A673 (cell line): Measurements from ENCODE around the gene SHC1. TPM values are rescaled to one million over a fixed set of nuclear protein-coding genes. Genes with fewer than 3 reads are reported as not detected.
A peak's percentile ranks its signal among the peaks of the same experiment; 100 is the strongest.

Source experiments
- BruUV-seq: library from RNA; stranded (reverse); fragments of 400-500 nt; replicated peaks from 2 replicates; lab custom pipeline; 2021; lab: Mats Ljungman, UMichigan
- CTCF ChIA-PET: fragments of 300-600 bp; sonication (Branson Sonifier 250); formaldehyde crosslinking; loops from one replicate; lab custom pipeline; 2022; ENCODE audit warnings: antibody characterized with exemption; lab: Charles Lee
- POLR2A ChIA-PET: fragments of 300-600 bp; sonication (Branson Sonifier 250); formaldehyde crosslinking; loops from one replicate; lab custom pipeline; 2022; ENCODE audit warnings: antibody characterized with exemption; ENCODE audit not compliant: low non-redundant PET; lab: Charles Lee
- DNase-seq: peaks from one replicate; pipeline ENCODE4 v3.0.0-alpha.2; 2015; ENCODE audit warnings: low spot score
- H3K27ac ChIP-seq: fragments of 200-600 bp; sonication (generic); 2 replicates; pipeline ENCODE4 v1.5.1; 2016; ENCODE audit warnings: mixed run types, low read depth, mild to moderate bottlenecking, mixed read lengths, antibody characterized with exemption, low read length; ENCODE audit not compliant: poor library complexity, severe bottlenecking
- H3K27me3 ChIP-seq: fragments of 200-600 bp; sonication (generic); replicated peaks from 2 replicates; pipeline ENCODE4 v1.6.1; 2017; ENCODE audit warnings: mixed run types, low read depth, mild to moderate bottlenecking, mixed read lengths, antibody characterized with exemption, low read length; ENCODE audit not compliant: insufficient read depth, poor library complexity
- H3K36me3 ChIP-seq: fragments of 200-600 bp; sonication (generic); 2 replicates; pipeline ENCODE4 v1.6.1; 2016; ENCODE audit warnings: mixed run types, mild to moderate bottlenecking, mixed read lengths, antibody characterized with exemption, low read length; ENCODE audit not compliant: insufficient read depth, poor library complexity, severe bottlenecking
- H3K4me1 ChIP-seq: fragments of 200-600 bp; sonication (generic); 2 replicates; pipeline ENCODE4 v1.6.1; 2017; ENCODE audit warnings: mixed run types, mild to moderate bottlenecking, mixed read lengths, antibody characterized with exemption, low read length; ENCODE audit not compliant: insufficient read depth, poor library complexity, severe bottlenecking
- H3K4me3 ChIP-seq: fragments of 200-600 bp; sonication (generic); 2 replicates; pipeline ENCODE4 v1.5.1; 2016; ENCODE audit warnings: low read depth, mixed run types, mild to moderate bottlenecking, mixed read lengths, low read length; ENCODE audit not compliant: poor library complexity, severe bottlenecking
- H3K9me3 ChIP-seq: fragments of 200-600 bp; sonication (generic); 2 replicates; pipeline ENCODE4 v1.6.1; 2016; ENCODE audit warnings: mixed run types, low read depth, mild to moderate bottlenecking, mixed read lengths, antibody characterized with exemption, low read length; ENCODE audit not compliant: poor library complexity, severe bottlenecking
- CTCF ChIP-seq: fragments of 300-800, 200-600 bp; sonication (generic); conservative IDR thresholded peaks from 2 replicates; pipeline ENCODE4 v1.5.1; 2017; ENCODE audit warnings: low read depth, mild to moderate bottlenecking, antibody characterized with exemption, low read length, moderate library complexity, mixed read lengths
- EZH2 ChIP-seq: fragments of 200-600 bp; sonication (generic); IDR thresholded peaks from 2 replicates; pipeline ENCODE4 v1.6.1; 2017; ENCODE audit warnings: borderline replicate concordance, low read depth, mild to moderate bottlenecking, mixed read lengths, antibody characterized with exemption, low read length; ENCODE audit not compliant: poor library complexity, severe bottlenecking
- intact Hi-C: fragments of 100-400 bp; cut with micrococcal nuclease; formaldehyde crosslinking; loops from one replicate; pipeline ENCODE4 v1.10.0; 2022; ENCODE audit not compliant: unreplicated experiment
- total RNA-seq: library from RNA; stranded (reverse); gene quantifications from 2 replicates; pipeline ENCODE4 v1.2.3, GENCODE V29; 2021

Gene SHC1
- total RNA-seq, 1 experiment from 2014 or later = 204 TPM

GRCh38 chr1:154998818-154999570, 28.4 kb upstream of the SHC1 start:
- peak overlapping the region; percentile 79 for H3K27ac ChIP-seq

GRCh38 chr1:154998201-154998780, 27.7 kb upstream of the SHC1 start:
- Histone ChIP-seq H3K4me1 (peaks cover 5% of the 10 kb centered on the region), H3K36me3 (no peaks in the 10 kb centered on the region), H3K4me3 (no peak overlapping the region), H3K27ac (no peak overlapping the region), H3K9me3 (no peaks in the 10 kb centered on the region), H3K27me3 (no peaks in the 10 kb centered on the region)
- intact Hi-C loops = loop anchor here (5.0 kb wide), 1 partner anchor 36 kb away; the partner anchor contains the start of gene PYGO2
- ChIA-PET CTCF (interaction anchor here (0.6 to 1.5 kb wide), 7 partner anchors 11 to 439 kb away, joined by 4 to 17 read pairs (median 5); partner anchors contain the start of gene PBXIP1), POLR2A (interaction anchor here (0.6 to 0.7 kb wide), 2 partner anchors 141 to 1116 kb away, joined by 5 to 13 read pairs; no protein-coding TSS in a partner anchor)
- TF ChIP-seq EZH2 (no peak), CTCF (no peak)
- DNase-seq = no peak
- BruUV-seq = no TSS peak

More at GRCh38 chr1:154998818-154999570, 28.4 kb upstream of the SHC1 start:
- H3K36me3 ChIP-seq = no peaks in the 10 kb centered on the region
- POLR2A ChIA-PET = interaction anchor here (0.6 to 0.8 kb wide), 4 partner anchors 18 to 1117 kb away, joined by 4 to 13 read pairs (median 5); no protein-coding TSS in a partner anchor
- peak overlapping the region; percentile 85 for H3K4me3 ChIP-seq
- intact Hi-C loops = loop anchor here (5.0 kb wide), 1 partner anchor 37 kb away; the partner anchor contains the start of gene PYGO2
- CTCF ChIA-PET = interaction anchor here (0.6 to 1.5 kb wide), 10 partner anchors 11 to 440 kb away, joined by 3 to 17 read pairs (median 5); partner anchors contain the start of genes ADAM15, PBXIP1 and SHC1
- no peaks in the 10 kb centered on the region for H3K27me3 ChIP-seq
- BruUV-seq = no TSS peak
- peak; percentile 99 for TF ChIP-seq CTCF
- TF ChIP-seq EZH2 = no peak
- H3K4me1 ChIP-seq = peaks cover 5% of the 10 kb centered on the region
- H3K9me3 ChIP-seq = no peaks in the 10 kb centered on the region
- DNase-seq = peak; percentile 95

- DNase-seq = no peak
- BruUV-seq = no TSS peak
These were observed 26.6 kb upstream of the SHC1 start for GRCh38 chr1:154996966-154997701.

More at GRCh38 chr1:154996966-154997701, 26.6 kb upstream of the SHC1 start:
- Histone ChIP-seq H3K27me3 (no peaks in the 10 kb centered on the region), H3K4me1 (peaks cover 5% of the 10 kb centered on the region), H3K9me3 (no peaks in the 10 kb centered on the region), H3K36me3 (no peaks in the 10 kb centered on the region), H3K4me3 (no peak overlapping the region), H3K27ac (peak overlapping the region; percentile 40)
- intact Hi-C loops = loop anchor here (5.0 kb wide), 1 partner anchor 35 kb away; the partner anchor contains the start of gene PYGO2
- ChIA-PET POLR2A (interaction anchor here (0.7 kb wide), 2 partner anchors 26 to 351 kb away, joined by 3 to 4 read pairs; no protein-coding TSS in a partner anchor), CTCF (no interaction called here)
- TF ChIP-seq CTCF (no peak), EZH2 (no peak)
